Body of pancreas (tissue), 4 donors: ENCODE measurements around the gene ADK. TPM values are rescaled to one million over a fixed set of nuclear protein-coding genes. Genes with fewer than 3 reads are reported as not detected.
A peak's percentile ranks its signal among the peaks of the same experiment; 100 is the strongest.
"Not testable (repeated sequence)": the region's sequence is repeated elsewhere in the genome, so short reads cannot be mapped to it uniquely, and the experiment has no call there.

Experiments used
- ATAC-seq: fragments of 150-250 bp; one replicate; pipeline ENCODE4 v1.9.1; 2016
- DNase-seq, 4 donors: peaks; one replicate each; pipeline ENCODE4 v3.0.0-alpha.2; 2019
- H3K27ac ChIP-seq, 4 donors: fragments of 200-600 bp; sonication (generic); 1 replicate in 3 of 4; 2 replicates in 1 of 4; pipeline versions ENCODE4 v1.5.1 to v1.6.1; 2016 to 2019; ENCODE audit warnings: mild to moderate bottlenecking in 1 of 4, mixed read lengths in 1 of 4, moderate library complexity in 1 of 4
- H3K27me3 ChIP-seq, 2 donors: fragments of 200-600 bp; sonication (generic); one replicate each; pipeline ENCODE4 v1.6.0; 2016; ENCODE audit warnings: mild to moderate bottlenecking in 1 of 2
- H3K36me3 ChIP-seq, 2 donors: fragments of 200-600 bp; sonication (generic); replicated peaks in 1 of 2; 2 replicates each; pipeline ENCODE4 v1.5.1; 2016; ENCODE audit warnings: low read depth in 2 of 2; ENCODE audit not compliant: insufficient read depth in 1 of 2
- H3K4me1 ChIP-seq: fragments of 200-600 bp; sonication (generic); one replicate; pipeline ENCODE4 v1.6.0; 2016
- H3K4me3 ChIP-seq, 2 donors: fragments of 200-600 bp; sonication (generic); 1 replicate in 1 of 2; 2 replicates in 1 of 2; pipeline ENCODE4 v1.5.1; 2016 to 2019
- H3K9me3 ChIP-seq, 3 donors: fragments of 200-600 bp; sonication (generic); 1 replicate in 2 of 3; 2 replicates in 1 of 3; pipeline ENCODE4 v1.5.1; 2016
- POLR2A ChIP-seq, 3 donors: fragments of 450-650 bp; IDR thresholded peaks; one replicate each; pipeline ENCODE4 v1.6.1; 2016; ENCODE audit warnings: antibody characterized with exemption in 3 of 3, mild to moderate bottlenecking in 2 of 3
- WGBS, 2 donors: methylation state at CpG; one replicate each; pipeline ENCODE4 v1.1.5; 2017; 5-methylcytosine and 5-hydroxymethylcytosine counted together
- intact Hi-C: fragments of 100-400 bp; cut with DNase I; formaldehyde crosslinking; loops from one replicate; pipeline ENCODE4 v1.15.1; 2023
- total RNA-seq, 2 donors: library from RNA; depleted of rRNA; stranded (reverse); fragments of >200 nt; gene quantifications; one replicate each; pipeline ENCODE4 v1.1.0, GENCODE V29; 2016
- TF ChIP-seq, protein P1 (sequence below), 7 experiments: fragments of 450-650 bp in 4 of 7; fragments of 200-600 bp in 3 of 7; sonication (generic) in 3 of 7; IDR thresholded peaks; one replicate each; pipeline ENCODE4 v1.5.1; 2016 to 2019; ENCODE audit warnings: antibody characterized with exemption in 7 of 7

The ADK gene
- total RNA-seq, 2 donors from 2014 or later, result 12.9 to 18.7 TPM

DNA sequence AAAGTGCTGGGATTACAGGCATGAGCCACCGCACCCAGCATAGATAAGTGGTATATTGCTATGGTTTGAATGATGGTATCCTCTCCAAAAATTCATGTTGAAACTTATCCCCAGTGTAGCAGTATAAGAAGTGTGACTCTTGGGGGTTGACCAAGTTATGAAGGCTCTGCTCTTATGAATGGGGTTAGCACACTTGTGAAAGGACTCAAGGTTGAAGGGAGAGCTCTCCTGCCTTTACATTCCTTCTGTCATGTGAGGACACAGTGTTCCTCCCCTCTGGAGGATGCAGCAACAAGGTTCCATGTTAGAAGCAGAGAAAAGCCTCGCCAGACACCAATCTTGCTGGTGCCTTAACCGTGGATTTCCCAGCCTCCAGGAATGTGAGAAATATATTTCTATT is 58.0 kb downstream of the ADK start:
- no peak overlapping the region for H3K4me3 ChIP-seq

DNA sequence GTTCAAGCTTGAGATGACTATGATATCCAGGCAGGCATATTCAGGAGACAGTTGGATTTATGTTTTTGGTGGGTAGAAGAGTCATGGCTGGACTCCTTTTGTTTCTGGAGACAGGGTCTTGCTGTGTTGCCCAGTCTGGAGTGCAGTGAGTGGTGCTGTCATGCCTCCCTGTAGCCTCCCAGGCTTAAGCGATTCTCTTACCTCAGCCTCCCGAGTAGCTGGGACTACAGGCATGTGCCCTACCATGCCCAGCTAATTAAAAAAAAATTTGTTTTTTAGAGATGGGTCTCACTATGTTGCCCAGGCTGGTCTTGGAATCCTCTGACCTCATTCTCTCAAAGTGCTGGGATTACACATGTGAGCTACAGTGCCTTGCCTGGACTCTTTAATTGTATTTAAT is 62.0 kb downstream of the ADK start:
- WGBS, 2 donors, result 93 to 100% methylated on average over 2 of the region's 2 CpGs
- DNase-seq (no peak), ATAC-seq (no peak)
- intact Hi-C loops, result no loop called here
- TF ChIP-seq, protein P1, sequence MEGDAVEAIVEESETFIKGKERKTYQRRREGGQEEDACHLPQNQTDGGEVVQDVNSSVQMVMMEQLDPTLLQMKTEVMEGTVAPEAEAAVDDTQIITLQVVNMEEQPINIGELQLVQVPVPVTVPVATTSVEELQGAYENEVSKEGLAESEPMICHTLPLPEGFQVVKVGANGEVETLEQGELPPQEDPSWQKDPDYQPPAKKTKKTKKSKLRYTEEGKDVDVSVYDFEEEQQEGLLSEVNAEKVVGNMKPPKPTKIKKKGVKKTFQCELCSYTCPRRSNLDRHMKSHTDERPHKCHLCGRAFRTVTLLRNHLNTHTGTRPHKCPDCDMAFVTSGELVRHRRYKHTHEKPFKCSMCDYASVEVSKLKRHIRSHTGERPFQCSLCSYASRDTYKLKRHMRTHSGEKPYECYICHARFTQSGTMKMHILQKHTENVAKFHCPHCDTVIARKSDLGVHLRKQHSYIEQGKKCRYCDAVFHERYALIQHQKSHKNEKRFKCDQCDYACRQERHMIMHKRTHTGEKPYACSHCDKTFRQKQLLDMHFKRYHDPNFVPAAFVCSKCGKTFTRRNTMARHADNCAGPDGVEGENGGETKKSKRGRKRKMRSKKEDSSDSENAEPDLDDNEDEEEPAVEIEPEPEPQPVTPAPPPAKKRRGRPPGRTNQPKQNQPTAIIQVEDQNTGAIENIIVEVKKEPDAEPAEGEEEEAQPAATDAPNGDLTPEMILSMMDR (IDR thresholded peaks at IDR 0.05), result no peak
- TF ChIP-seq POLR2A (IDR thresholded peaks at IDR 0.05), result no peak
- Histone ChIP-seq H3K4me3 (no peak overlapping the region), H3K27ac (no peak overlapping the region), H3K36me3 (no peaks in the 10 kb centered on the region), H3K4me1 (peaks cover 3% of the 10 kb centered on the region), H3K9me3 (no peaks in the 10 kb centered on the region), H3K27me3 (no peaks in the 10 kb centered on the region)

More for the DNA sequence above, 58.0 kb downstream of the ADK start:
- Histone ChIP-seq H3K27me3 (no peaks in the 10 kb centered on the region), H3K4me1 (peaks cover 18% of the 10 kb centered on the region), H3K27ac (no peak overlapping the region), H3K9me3 (no peaks in the 10 kb centered on the region), H3K36me3 (no peaks in the 10 kb centered on the region)
- DNase-seq (no peak), ATAC-seq (no peak)
- intact Hi-C loops, result no loop called here
- TF ChIP-seq, protein P1 (IDR thresholded peaks at IDR 0.05), result no peak
- no peak for TF ChIP-seq POLR2A (IDR thresholded peaks at IDR 0.05)
- WGBS, 2 donors, result 96% methylated on average over 3 of the region's 3 CpGs

DNA sequence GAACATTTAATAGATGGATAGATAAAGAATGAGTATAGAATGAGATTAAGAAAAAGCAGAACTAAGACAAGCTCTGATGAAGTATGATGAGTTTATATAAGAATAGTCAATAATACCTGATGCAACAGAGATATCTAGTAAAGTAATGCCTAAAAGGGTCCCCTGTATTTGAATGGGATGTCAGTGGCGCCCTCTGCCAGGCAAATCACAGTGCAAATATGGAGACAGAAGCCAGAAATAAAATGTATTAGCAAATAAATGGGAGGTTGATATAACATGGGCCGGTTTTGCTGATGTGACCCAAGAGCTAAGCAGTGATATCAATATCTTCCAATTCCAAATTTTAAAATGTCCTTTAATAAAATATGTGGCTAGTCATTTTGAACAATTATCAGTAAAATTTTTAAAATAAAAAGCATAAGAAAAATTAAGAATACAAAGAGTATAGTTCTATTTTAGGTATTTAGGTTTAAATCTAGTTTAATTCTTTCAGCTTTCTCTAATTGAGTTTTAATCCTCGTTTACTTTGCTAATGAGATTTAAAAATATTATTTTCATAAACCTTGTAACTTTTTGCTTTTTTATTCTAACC is 62.6 kb downstream of the ADK start:
- TF ChIP-seq, protein P1 (IDR thresholded peaks at IDR 0.05), result peak in 5 of 7 experiments; percentile 11 to 37 (median 25)
- no peak for TF ChIP-seq POLR2A (IDR thresholded peaks at IDR 0.05)
- whole genome bisulfite sequencing, 2 donors, result 46 to 48% methylated on average over 3 of the region's 3 CpGs
- Histone ChIP-seq H3K4me3 (no peak overlapping the region), H3K9me3 (no peaks in the 10 kb centered on the region), H3K27ac (no peak overlapping the region), H3K36me3 (no peaks in the 10 kb centered on the region), H3K27me3 (no peaks in the 10 kb centered on the region), H3K4me1 (no peaks in the 10 kb centered on the region)
- peak in 3 of 4 donors; percentile 22 to 59 (median 25) for DNase-seq
- ATAC-seq, result no peak
- intact Hi-C loops, result no loop called here

DNA sequence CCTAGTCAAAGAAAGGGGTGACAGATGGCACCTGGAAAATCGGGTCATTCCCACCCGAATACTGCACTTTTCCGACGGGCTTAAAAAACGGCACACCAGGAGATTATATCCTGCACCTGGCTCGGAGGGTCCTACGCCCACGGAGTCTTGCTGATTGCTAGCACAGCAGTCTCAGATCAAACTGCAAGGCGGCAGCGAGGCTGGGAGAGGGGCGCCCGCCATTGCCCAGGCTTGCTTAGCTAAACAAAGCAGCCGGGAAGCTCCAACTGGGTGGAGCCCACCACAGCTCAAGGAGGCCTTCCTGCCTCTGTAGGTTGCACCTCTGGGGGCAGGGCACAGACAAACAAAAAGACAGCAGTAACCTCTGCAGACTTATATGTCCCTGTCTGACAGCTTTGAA is 66.1 kb downstream of the ADK start:
- H3K4me3 ChIP-seq, H3K27me3 ChIP-seq, H3K9me3 ChIP-seq, DNase-seq, H3K4me1 ChIP-seq, H3K36me3 ChIP-seq, ATAC-seq, intact Hi-C loops, H3K27ac ChIP-seq: not testable (repeated sequence)
- 95 to 97% methylated on average over 5 to 13 of the region's 13 CpGs for WGBS, 2 donors

DNA sequence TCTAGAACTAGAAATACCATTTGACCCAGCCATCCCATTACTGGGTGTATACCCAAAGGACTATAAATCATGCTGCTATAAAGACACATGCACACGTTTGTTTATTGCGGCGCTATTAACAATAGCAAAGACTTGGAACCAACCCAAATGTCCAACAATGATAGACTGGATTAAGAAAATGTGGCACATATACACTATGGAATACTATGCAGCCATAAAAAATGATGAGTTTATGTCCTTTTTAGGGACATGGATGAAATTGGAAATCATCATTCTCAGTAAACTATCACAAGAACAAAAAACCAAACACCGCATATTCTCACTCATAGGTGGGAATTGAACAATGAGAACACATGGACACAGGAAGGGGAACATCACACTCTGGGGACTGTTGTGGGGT is 71.4 kb downstream of the ADK start:
- H3K36me3 ChIP-seq, intact Hi-C loops, H3K27me3 ChIP-seq, ATAC-seq, DNase-seq, H3K4me1 ChIP-seq, H3K4me3 ChIP-seq, H3K27ac ChIP-seq, H3K9me3 ChIP-seq: not testable (repeated sequence)
- WGBS, 2 donors, result 90 to 98% methylated on average over 3 to 4 of the region's 4 CpGs
